Progenitor cell of endocrine pancreas (in vitro differentiated cells): ENCODE measurements around the gene DGKB. TPM values are rescaled to one million over a fixed set of nuclear protein-coding genes. Genes with fewer than 3 reads are reported as not detected.

Source experiments
- DNase-seq: peaks from one replicate; pipeline ENCODE4 v3.0.0; 2021; ENCODE audit warnings: low spot score; ENCODE audit not compliant: unreplicated experiment
- H3K27ac Mint-ChIP-seq: 2 replicates; pipeline ENCODE4 v1.8.0; 2021; ENCODE audit warnings: mild to moderate bottlenecking, moderate library complexity, mixed read lengths
- H3K27me3 Mint-ChIP-seq: 2 replicates; pipeline ENCODE4 v1.8.0; 2021; ENCODE audit warnings: mixed read lengths
- H3K36me3 Mint-ChIP-seq: 2 replicates; pipeline ENCODE4 v1.8.0; 2022; ENCODE audit warnings: mixed read lengths; ENCODE audit not compliant: insufficient read depth
- H3K4me1 Mint-ChIP-seq: 2 replicates; pipeline ENCODE4 v1.8.0; 2021; ENCODE audit warnings: low read depth, mixed read lengths
- H3K4me3 Mint-ChIP-seq: 2 replicates; pipeline ENCODE4 v1.8.0; 2021; ENCODE audit warnings: low read depth, mild to moderate bottlenecking, moderate library complexity, mixed read lengths
- H3K9me3 Mint-ChIP-seq: 2 replicates; pipeline ENCODE4 v1.8.0; 2021; ENCODE audit warnings: low read depth, mixed read lengths
- total RNA-seq: library from RNA; stranded (reverse); gene quantifications from 2 replicates; pipeline ENCODE4 v1.2.1, GENCODE V29; 2021
- TF ChIP-seq, protein P1 (sequence below): fragments of 200-600 bp; sonication (generic); IDR thresholded peaks from one replicate; pipeline ENCODE4 v1.5.0; 2021; ENCODE audit warnings: antibody characterized with exemption, mild to moderate bottlenecking; ENCODE audit not compliant: unreplicated experiment

The DGKB gene
- total RNA-seq, 1 donor from 2014 or later = 0.74 TPM

DNA sequence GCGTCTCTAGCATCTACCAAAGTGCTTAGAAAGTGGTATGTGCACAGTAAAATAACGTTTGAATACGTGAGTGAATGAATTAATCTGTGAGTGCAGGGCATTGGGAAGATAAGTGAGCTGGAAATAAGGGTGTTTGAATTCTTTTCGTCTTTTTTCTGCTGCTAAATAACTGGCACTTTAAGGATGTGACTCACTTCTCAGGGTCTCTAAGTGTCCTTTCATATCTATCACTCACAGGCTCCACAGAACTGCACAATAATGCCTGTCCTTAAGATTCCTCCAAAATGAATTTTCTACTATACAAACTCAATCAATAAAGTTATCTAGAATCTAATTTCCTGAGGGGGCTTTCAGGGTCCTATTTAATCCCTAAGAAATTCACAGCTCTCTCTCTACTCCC lies 3.2 kb upstream of the DGKB start:
- Mint-ChIP-seq H3K27ac (no peak overlapping the region), H3K9me3 (no peaks in the 10 kb centered on the region), H3K4me1 (no peaks in the 10 kb centered on the region), H3K36me3 (no peaks in the 10 kb centered on the region), H3K27me3 (peaks cover 31% of the 10 kb centered on the region), H3K4me3 (no peak overlapping the region)
- no peak for DNase-seq
- TF ChIP-seq, protein P1, sequence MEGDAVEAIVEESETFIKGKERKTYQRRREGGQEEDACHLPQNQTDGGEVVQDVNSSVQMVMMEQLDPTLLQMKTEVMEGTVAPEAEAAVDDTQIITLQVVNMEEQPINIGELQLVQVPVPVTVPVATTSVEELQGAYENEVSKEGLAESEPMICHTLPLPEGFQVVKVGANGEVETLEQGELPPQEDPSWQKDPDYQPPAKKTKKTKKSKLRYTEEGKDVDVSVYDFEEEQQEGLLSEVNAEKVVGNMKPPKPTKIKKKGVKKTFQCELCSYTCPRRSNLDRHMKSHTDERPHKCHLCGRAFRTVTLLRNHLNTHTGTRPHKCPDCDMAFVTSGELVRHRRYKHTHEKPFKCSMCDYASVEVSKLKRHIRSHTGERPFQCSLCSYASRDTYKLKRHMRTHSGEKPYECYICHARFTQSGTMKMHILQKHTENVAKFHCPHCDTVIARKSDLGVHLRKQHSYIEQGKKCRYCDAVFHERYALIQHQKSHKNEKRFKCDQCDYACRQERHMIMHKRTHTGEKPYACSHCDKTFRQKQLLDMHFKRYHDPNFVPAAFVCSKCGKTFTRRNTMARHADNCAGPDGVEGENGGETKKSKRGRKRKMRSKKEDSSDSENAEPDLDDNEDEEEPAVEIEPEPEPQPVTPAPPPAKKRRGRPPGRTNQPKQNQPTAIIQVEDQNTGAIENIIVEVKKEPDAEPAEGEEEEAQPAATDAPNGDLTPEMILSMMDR = no peak

DNA sequence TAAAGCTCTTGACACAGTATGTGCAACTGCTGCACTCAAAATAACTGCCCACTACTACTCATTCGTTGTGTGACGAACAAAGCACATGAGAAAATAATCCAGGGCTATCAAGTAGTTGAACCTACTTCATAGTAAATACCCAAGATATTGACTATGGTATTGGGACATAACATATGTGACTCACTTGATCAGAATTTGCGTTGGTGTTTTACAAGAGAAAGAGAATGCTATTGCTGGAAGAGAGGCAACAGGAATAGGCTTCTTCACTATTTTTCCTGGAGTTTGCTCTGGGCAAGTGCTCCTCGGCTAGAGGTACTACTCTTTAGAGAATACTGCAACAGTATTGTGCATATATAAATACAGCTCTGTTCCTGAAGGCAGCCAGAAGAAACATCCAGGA lies 2.5 kb downstream of the DGKB start:
- Mint-ChIP-seq H3K4me1 (no peaks in the 10 kb centered on the region), H3K9me3 (no peaks in the 10 kb centered on the region), H3K27me3 (peaks cover 21% of the 10 kb centered on the region), H3K4me3 (no peak overlapping the region), H3K27ac (no peak overlapping the region), H3K36me3 (no peaks in the 10 kb centered on the region)
- DNase-seq = no peak
- TF ChIP-seq, protein P1 = no peak

DNA sequence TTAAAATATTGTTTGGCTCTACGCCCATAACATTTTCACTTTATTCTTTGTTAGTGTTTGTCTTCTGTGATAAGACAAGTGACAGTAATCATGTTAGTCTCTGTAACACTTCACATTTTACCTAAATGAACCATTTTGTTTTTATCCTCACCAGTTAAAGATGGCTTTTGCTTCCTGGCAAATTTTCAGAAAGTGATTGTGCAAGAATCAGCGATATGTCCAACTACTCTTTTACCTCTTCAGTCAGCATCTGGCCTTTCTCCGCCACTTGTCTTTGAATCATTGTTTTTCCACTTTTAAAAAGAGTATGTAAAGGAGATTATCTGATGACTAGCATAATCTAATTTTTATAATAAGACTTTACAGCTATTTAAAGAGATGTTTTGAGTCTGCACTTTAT lies 3.5 kb downstream of the DGKB start:
- TF ChIP-seq, protein P1 = no peak
- DNase-seq = no peak
- Mint-ChIP-seq H3K4me1 (no peaks in the 10 kb centered on the region), H3K4me3 (no peak overlapping the region), H3K27me3 (peaks cover 20% of the 10 kb centered on the region), H3K9me3 (no peaks in the 10 kb centered on the region), H3K27ac (no peak overlapping the region), H3K36me3 (no peaks in the 10 kb centered on the region)

DNA sequence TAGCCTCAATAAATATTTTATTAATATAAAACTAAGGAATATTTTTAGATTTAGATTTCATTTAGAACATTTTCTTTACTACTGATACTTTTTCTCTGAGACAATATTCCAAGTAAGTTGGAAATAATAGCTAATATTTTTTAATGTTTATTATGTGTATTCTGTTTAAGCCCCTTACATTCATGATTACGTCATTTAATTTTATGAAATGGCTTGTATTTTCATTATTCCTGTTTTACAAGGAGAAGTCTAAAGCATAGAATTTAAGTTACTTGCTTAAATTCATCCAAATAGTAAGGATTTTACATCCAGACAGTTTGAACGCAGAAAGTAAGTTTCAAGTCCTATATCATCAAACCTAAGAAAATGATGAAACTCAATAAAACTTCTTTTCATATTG lies 6.1 kb downstream of the DGKB start:
- no peaks in the 10 kb centered on the region for H3K4me1 Mint-ChIP-seq
- H3K4me3 Mint-ChIP-seq = no peak overlapping the region
- TF ChIP-seq, protein P1 = no peak
- H3K27ac Mint-ChIP-seq = no peak overlapping the region
- H3K9me3 Mint-ChIP-seq = no peaks in the 10 kb centered on the region
- no peaks in the 10 kb centered on the region for H3K36me3 Mint-ChIP-seq
- no peak for DNase-seq
- peaks cover 16% of the 10 kb centered on the region for H3K27me3 Mint-ChIP-seq

GRCh38 chr7:14894826-14895225 lies 7.7 kb downstream of the DGKB start:
- no peak for DNase-seq
- no peaks in the 10 kb centered on the region for H3K4me1 Mint-ChIP-seq
- H3K9me3 Mint-ChIP-seq = no peaks in the 10 kb centered on the region
- no peak overlapping the region for H3K27ac Mint-ChIP-seq
- H3K36me3 Mint-ChIP-seq = no peaks in the 10 kb centered on the region
- TF ChIP-seq, protein P1 = no peak
- H3K27me3 Mint-ChIP-seq = peaks cover 10% of the 10 kb centered on the region
- H3K4me3 Mint-ChIP-seq = no peak overlapping the region
